ENCODE measurements around the gene CORO1C.

Gene CORO1C

GRCh38 chr12:108696111-108696995 is 35.0 kb downstream of the CORO1C start:
- DNase-seq = no peak

GRCh38 chr12:108694812-108695278 is 36.5 kb downstream of the CORO1C start:
- DNase-seq = no peak

DNA sequence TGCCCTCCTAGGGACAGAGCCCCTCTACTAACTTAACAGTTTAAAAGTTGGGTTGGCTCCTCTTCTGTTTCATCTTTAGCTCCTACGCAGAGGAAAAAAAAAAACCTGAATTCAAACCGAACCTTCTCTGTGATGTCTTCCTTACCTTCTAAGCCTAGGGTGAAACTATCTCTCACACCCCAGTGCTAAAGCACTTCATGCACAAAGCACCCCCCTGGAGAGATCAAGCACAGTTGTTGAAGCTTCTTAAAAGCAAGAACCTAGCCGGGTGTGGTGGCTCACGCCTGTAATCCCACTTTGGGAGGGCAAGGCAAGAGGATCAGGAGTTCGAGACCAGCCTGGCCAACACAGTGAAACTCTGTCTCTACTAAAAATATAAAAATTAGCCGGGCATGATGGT is 37.6 kb downstream of the CORO1C start:
- DNase-seq = no peak

GRCh38 chr12:108693186-108693730 is 38.1 kb downstream of the CORO1C start:
- DNase-seq = no peak

DNA sequence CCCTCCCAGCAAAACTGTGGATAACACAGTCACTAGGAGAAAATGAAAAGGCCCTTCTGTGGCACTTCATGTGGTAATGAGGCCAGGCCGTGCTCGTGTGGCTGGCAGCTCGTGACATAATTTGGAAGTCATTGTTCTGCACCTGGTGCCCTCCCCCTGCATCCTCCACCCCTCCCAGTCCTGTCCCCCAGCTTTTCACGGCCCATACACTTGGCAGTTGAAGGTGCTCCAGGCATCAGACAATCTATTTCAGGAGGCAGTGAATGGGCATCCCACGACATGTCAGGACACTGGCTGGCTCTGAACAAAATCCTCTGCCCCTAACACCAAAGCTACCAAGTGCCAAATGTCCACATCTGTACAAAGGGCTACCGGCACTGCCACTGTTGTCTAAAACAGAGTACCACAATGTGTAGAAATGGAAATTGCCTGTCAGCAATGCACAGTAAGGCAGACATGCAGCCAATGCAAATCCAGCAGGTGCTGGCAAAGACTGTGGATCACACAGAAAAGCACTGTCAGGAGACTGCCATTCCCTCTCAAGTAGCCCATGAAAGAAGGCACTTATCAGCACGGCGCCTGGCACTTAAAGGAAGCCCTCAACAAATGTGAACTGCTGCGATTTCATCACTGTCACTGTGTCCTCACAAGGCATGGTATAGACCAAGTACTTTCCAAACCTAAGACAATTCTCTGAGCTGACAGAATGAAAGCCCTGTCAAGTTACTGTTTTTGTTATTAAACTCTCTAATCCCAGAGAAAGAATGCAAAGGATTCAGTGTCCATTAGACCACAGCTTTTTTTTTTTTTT is 39.1 kb downstream of the CORO1C start:
- DNase-seq = no peak

DNA sequence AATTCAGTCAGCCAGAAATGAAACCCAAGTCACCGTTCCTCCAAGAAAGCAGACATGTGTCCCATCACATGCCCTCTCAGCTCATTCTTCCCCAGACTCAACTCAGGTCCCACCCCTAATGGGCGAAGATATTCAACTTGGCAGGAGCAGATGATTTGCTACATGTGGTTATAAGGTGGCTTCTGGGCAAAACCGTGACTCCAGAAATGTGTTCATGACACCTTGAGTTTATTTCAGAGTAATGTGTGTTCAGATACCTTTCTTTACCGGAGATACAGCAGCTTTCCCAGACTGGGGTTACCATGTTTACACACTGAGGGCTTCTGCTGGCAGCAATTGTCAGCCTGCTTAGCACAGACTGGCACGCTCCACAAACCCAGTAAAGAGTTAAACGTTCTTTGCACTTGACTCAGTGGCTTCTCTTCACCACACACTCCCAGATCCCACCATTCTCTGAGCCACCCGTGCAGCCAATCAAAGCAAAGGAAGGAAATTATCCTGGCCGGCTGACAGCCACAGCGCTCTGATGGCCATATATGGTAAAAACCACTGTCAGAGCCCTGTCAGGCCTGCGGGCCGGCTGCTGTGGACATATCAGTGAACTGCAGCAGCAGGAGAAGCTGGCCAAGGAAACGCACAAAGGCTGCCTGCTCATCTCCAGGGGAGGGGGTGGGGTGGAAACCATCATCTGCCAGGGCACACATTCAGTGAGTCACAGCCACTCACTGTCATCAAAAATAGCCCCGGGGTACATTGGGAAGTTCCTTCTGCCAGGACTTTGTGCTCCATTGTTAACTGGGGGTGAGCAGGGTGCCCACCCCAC is 39.9 kb downstream of the CORO1C start:
- peak; percentile 59 for DNase-seq

DNA sequence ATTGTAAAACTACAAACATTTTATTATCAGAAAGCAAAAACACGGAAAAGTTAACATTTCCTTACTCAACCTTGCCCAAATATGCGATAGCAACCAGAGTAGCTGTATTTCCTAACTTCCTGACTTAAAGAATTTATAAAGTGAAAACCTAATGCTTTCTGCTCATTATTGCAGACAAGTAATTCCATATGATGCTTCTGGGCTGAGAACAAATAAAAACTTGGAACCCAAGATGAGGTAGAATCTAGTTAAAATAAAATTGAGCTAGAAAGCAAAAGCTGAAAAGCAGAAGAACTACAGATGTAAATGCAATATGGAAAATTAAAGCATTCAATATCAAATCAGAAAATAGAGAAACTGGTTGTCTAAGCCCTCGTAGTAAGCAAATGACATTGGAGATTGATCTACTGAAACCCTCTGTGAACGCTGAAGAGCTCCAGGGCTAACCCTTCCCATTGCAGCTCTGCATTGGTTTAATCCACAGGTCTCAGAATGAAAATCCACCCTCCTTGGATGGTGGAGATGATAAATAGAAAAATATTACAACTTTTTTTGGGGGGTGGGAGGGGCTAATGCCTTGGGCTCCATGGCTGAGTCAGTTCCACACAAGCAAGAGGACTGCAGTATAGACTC is 40.7 kb downstream of the CORO1C start:
- DNase-seq = no peak

DNA sequence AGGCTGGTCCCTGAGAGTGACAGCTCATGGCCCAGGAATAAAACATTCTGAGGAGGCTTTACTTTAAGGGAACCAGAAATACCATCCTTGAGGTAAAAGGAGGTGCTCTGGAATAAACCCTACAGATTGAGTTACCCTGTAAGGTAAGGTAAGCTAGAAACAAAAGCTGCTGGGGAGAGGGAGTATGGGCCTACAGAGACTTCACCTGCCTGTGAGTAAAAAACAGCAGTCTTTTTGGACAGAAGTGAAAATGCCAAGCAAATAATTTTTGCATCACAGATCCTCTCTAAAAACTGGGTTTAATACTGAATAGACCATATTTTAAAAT is 41.2 kb downstream of the CORO1C start:
- DNase-seq = no peak

- no peak for DNase-seq
These were observed 41.8 kb downstream of the CORO1C start for GRCh38 chr12:108689314-108690190.

- DNase-seq = no peak
These were observed 44.5 kb downstream of the CORO1C start for GRCh38 chr12:108686780-108687179.

GRCh38 chr12:108685469-108686260 is 45.7 kb downstream of the CORO1C start:
- DNase-seq = no peak

GRCh38 chr12:108683906-108684556 is 47.3 kb downstream of the CORO1C start:
- no peak for DNase-seq

GRCh38 chr12:108681317-108681716 is 50.0 kb downstream of the CORO1C start:
- no peak for DNase-seq

DNA sequence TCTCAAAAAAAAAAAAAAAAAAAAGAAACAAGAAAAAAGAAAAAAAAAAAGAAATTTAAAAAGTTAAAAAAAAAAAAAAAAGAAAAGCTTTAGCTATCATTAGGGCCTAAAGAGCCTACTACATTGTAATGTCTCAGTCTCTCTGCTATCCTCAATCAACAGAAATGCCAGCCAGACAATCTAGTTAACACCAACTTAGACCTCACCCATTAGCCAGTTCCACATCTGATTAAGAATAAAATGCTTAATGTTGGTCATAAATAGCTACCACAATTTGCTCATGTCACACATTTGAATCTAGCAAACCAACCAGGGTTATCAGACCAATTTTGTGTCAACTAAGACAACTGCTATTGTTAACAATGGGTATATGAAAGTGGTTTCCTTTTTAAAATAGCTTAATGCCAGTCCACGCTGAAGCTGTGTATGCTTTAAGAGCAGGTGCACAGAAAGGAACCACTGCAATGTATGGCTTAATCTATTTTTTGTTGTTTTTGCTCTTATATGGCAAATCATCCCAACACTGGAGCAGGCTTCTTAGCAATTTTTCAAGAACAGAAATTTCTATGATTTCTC is 52.1 kb downstream of the CORO1C start:
- no peak for DNase-seq

DNA sequence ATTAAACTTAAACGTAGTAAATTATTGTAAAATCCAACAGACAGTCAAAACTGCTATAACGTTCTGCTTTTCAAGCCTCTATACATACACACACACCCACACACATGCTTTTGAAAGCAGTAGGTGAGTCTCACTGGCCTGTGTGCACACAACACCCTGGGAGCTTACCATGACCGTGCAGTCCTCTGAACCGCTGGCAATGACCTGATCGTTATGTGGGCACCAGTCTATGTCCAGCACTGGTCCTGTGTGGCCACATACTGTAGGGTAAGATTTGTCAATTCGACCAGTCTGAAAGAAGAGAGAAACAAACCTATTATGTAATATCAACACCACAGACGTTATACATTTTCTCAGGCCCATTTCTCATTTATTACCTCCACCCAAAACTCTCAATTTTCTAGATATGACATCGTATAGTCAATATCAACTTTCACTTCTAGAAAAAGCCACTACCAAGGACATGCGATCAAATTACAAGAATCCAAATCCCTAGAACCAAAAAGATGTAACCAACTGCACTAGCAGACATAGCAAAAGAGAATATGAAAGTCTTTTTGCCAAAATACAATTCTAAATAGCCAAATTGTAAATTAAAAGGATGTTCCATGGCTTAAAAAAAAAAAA is 53.1 kb downstream of the CORO1C start:
- DNase-seq = no peak

DNA sequence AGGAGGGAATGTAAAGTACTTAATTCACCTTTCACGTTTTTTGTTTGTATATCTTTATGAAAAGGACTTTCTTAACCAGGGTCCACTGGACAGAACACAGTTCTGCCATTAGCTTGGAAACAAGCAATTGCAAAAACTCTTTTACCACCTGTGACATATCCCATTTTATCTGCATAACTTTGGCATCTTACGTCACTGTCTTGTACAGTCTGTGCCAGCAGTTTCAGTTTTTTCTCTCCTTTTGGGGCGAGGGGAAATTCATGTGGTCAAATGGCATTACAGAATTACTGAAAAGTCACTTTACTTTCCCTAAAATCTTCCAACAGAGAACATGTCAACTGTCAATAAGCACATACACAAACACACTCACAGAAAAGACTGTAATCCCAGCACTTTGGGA is 53.9 kb downstream of the CORO1C start:
- no peak for DNase-seq

DNA sequence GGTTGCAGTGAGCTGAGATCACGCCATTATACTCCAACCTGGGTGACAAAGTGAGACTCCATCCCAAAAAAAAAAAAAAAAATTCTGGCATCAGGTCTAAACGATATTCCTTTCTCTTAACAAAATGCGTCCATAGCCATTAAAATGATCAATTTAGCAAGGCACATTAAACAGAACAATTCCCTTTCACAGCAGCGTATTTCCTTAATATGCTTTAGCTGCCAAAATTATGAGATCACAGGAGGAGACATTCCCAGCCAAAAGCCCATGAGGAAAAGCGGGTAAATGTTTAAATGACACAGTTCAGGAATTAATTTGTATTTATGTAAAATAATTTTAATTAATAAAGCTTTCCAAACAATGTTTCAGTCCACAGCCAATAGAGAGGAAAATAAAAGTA is 54.6 kb downstream of the CORO1C start:
- DNase-seq = no peak

DNA sequence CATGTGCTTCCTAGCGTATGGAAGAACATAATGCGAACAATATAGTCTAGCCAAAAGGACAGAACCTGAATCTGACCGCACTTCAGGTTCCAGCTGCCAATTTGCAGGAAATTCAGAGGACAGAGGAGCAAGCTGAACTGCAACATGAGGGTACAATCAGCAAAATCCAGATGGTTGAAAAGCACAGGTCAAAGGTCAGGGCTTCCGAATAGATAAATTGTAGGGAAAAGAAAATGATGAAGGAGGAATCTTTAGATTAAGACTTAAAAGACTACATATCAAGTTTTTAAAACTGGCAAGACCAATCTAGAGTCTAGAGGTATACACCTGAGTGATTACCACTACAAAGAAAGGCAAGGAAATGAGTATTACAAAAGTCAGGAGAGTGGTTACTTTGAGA is 55.5 kb downstream of the CORO1C start:
- DNase-seq = no peak

- DNase-seq = no peak
These were observed 59.3 kb downstream of the CORO1C start for GRCh38 chr12:108672054-108672453.

Measured in activated T-cell treated with anti-CD3 and anti-CD28 coated beads for 4 hours (primary cell).